Measurements from ENCODE around the gene ANKRD39. TPM values are rescaled to one million over a fixed set of nuclear protein-coding genes. Genes with fewer than 3 reads are reported as not detected.

Gene ANKRD39
- total and polyA plus RNA-seq, 4 donors, result 4.7 to 22.7 (median 10.7) TPM

DNA sequence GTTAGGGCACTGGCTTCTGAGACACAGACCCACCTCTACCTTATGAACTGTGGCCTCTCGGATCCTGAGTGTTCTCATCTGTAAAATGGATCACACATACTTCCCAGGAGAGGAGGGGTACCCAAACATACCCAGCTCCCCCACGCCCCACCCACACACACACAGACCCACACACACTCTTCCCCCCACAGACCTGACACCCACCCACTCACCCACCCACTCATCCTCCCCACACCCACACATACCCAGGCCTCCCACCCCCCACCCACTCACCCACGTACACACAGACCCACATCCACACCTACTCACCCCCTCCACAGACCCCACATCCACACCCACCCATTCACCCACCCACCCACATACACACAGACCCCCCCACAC, 36.3 kb upstream of the ANKRD39 start:
- TF ChIP-seq TAF1 (conservative IDR thresholded peaks at IDR 0.05), result no peak
- no peak for TF ChIP-seq YY1 (IDR thresholded peaks at IDR 0.05)
- no peak for TF ChIP-seq EGR1 (IDR thresholded peaks at IDR 0.05; ENCODE audit: low read depth in 2 of 2)
- TF ChIP-seq FOXA1 (IDR thresholded peaks at IDR 0.05), result no peak
- TF ChIP-seq, protein P1, sequence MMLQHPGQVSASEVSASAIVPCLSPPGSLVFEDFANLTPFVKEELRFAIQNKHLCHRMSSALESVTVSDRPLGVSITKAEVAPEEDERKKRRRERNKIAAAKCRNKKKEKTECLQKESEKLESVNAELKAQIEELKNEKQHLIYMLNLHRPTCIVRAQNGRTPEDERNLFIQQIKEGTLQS (IDR thresholded peaks at IDR 0.05), result no peak
- TF ChIP-seq SP1 (IDR thresholded peaks at IDR 0.05), result no peak
- TF ChIP-seq, protein P2, sequence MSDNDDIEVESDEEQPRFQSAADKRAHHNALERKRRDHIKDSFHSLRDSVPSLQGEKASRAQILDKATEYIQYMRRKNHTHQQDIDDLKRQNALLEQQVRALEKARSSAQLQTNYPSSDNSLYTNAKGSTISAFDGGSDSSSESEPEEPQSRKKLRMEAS (IDR thresholded peaks at IDR 0.05), result no peak
- TF ChIP-seq RAD21 (IDR thresholded peaks at IDR 0.05), result no peak
- TF ChIP-seq NR2F2 (IDR thresholded peaks at IDR 0.05), result no peak
- TF ChIP-seq FOXA2 (IDR thresholded peaks at IDR 0.05), result no peak
- no peak overlapping the region for H3K27ac ChIP-seq (ENCODE audit: low read depth in 1 of 2, low read length in 2 of 2)
- H3K27me3 ChIP-seq (ENCODE audit: control insufficient read depth in 4 of 4, insufficient read depth in 4 of 4, low read length in 3 of 4), result no peaks in the 10 kb centered on the region
- DNase-seq (ENCODE audit: low spot score), result no peak
- 88% methylated on average over 3 of the region's 3 CpGs for WGBS
- no peak overlapping the region for H3K9ac ChIP-seq (ENCODE audit: low read depth in 1 of 2, low read length in 2 of 2)
- H3K9me3 ChIP-seq (ENCODE audit: control insufficient read depth in 4 of 4, low read length in 3 of 4), result no peaks in the 10 kb centered on the region
- H3K4me3 ChIP-seq (ENCODE audit: low read depth in 1 of 3, low read length in 3 of 3), result no peak overlapping the region
- H3K4me1 ChIP-seq (ENCODE audit: control insufficient read depth in 4 of 4, insufficient read depth in 4 of 4, low read length in 3 of 4), result peaks cover 0 to 4% (median 0%) of the 10 kb centered on the region in 4 donors
- H3K36me3 ChIP-seq (ENCODE audit: control insufficient read depth in 4 of 4, insufficient read depth in 3 of 4, low read depth in 1 of 4, low read length in 3 of 4), result no peaks in the 10 kb centered on the region

DNA sequence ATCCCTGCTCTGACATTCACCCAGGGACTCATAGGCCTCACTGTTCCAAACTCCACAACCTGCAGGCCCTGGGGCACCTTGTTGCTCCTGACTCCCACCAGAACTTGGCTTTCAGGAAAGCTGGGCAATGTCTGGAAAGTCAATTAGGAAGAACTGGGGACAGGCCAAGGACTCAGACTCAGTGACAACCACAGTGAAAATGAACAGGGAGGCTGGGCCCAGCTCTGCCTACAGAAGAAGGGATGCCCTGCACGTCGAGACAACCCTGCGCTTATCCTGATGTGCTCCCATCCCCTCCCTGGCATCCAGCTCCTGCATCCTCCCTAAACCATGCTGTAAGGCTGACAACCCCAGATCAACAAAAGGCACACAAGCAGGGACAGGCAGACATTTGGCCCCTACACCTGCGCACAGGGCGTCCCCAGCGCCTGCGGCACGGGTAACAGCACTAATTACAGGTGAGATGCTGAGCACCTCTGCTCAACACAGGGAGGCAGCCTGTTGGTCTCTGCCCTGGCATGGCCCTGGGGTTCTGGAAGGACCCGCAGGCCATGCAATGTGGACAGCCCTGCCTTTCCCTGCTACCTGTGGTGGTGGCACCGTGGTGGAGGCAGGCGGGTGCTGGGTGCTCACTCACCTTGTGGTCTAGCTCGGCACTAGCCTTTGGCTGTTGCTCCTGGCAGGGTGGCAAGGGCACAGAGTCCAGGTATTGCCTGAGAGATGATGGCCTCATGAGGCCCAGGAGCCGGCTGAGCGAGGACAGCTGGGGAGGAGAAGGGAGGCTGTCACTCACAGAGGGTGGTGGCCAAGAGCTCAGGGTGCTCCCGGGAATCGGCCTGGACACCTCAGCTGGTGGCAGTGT, 35.7 kb upstream of the ANKRD39 start:
- Histone ChIP-seq H3K4me1 (ENCODE audit: control insufficient read depth in 4 of 4, insufficient read depth in 4 of 4, low read length in 3 of 4) (peaks cover 0 to 4% (median 0%) of the 10 kb centered on the region in 4 donors), H3K4me3 (ENCODE audit: low read depth in 1 of 3, low read length in 3 of 3) (no peak overlapping the region), H3K27me3 (ENCODE audit: control insufficient read depth in 4 of 4, insufficient read depth in 4 of 4, low read length in 3 of 4) (no peaks in the 10 kb centered on the region), H3K9ac (ENCODE audit: low read depth in 1 of 2, low read length in 2 of 2) (no peak overlapping the region), H3K27ac (ENCODE audit: low read depth in 1 of 2, low read length in 2 of 2) (no peak overlapping the region), H3K9me3 (ENCODE audit: control insufficient read depth in 4 of 4, low read length in 3 of 4) (no peaks in the 10 kb centered on the region), H3K36me3 (ENCODE audit: control insufficient read depth in 4 of 4, insufficient read depth in 3 of 4, low read depth in 1 of 4, low read length in 3 of 4) (no peaks in the 10 kb centered on the region)
- WGBS, result 91% methylated on average over 16 of the region's 16 CpGs
- no peak for TF ChIP-seq HNF4A (conservative IDR thresholded peaks at IDR 0.05)
- TF ChIP-seq, protein P3, sequence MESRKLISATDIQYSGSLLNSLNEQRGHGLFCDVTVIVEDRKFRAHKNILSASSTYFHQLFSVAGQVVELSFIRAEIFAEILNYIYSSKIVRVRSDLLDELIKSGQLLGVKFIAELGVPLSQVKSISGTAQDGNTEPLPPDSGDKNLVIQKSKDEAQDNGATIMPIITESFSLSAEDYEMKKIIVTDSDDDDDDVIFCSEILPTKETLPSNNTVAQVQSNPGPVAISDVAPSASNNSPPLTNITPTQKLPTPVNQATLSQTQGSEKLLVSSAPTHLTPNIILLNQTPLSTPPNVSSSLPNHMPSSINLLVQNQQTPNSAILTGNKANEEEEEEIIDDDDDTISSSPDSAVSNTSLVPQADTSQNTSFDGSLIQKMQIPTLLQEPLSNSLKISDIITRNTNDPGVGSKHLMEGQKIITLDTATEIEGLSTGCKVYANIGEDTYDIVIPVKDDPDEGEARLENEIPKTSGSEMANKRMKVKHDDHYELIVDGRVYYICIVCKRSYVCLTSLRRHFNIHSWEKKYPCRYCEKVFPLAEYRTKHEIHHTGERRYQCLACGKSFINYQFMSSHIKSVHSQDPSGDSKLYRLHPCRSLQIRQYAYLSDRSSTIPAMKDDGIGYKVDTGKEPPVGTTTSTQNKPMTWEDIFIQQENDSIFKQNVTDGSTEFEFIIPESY (IDR thresholded peaks at IDR 0.05), result no peak
- TF ChIP-seq, protein P4, sequence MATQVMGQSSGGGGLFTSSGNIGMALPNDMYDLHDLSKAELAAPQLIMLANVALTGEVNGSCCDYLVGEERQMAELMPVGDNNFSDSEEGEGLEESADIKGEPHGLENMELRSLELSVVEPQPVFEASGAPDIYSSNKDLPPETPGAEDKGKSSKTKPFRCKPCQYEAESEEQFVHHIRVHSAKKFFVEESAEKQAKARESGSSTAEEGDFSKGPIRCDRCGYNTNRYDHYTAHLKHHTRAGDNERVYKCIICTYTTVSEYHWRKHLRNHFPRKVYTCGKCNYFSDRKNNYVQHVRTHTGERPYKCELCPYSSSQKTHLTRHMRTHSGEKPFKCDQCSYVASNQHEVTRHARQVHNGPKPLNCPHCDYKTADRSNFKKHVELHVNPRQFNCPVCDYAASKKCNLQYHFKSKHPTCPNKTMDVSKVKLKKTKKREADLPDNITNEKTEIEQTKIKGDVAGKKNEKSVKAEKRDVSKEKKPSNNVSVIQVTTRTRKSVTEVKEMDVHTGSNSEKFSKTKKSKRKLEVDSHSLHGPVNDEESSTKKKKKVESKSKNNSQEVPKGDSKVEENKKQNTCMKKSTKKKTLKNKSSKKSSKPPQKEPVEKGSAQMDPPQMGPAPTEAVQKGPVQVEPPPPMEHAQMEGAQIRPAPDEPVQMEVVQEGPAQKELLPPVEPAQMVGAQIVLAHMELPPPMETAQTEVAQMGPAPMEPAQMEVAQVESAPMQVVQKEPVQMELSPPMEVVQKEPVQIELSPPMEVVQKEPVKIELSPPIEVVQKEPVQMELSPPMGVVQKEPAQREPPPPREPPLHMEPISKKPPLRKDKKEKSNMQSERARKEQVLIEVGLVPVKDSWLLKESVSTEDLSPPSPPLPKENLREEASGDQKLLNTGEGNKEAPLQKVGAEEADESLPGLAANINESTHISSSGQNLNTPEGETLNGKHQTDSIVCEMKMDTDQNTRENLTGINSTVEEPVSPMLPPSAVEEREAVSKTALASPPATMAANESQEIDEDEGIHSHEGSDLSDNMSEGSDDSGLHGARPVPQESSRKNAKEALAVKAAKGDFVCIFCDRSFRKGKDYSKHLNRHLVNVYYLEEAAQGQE (IDR thresholded peaks at IDR 0.05), result no peak
- DNase-seq (ENCODE audit: low spot score), result no peak
